Esophagus squamous epithelium (tissue), 5 donors: ENCODE measurements around the gene TMEM37. TPM values are rescaled to one million over a fixed set of nuclear protein-coding genes. Genes with fewer than 3 reads are reported as not detected.

ENCODE experiments used
- DNase-seq: peaks from one replicate; lab custom pipeline; 2025; lab: John Stamatoyannopoulos, UW
- H3K27ac ChIP-seq, 4 donors: fragments of 200-600 bp; sonication (generic); one replicate each; pipeline ENCODE4 v1.5.1; 2016 to 2019; ENCODE audit warnings: mild to moderate bottlenecking in 1 of 4
- H3K27me3 ChIP-seq, 4 donors: fragments of 200-600 bp; sonication (generic); 1 replicate in 3 of 4; 2 replicates in 1 of 4; pipeline versions ENCODE4 v1.5.1 to v1.6.0; 2017 to 2021; ENCODE audit warnings: antibody characterized with exemption in 1 of 4
- H3K36me3 ChIP-seq, 3 donors: fragments of 200-600 bp; sonication (generic); one replicate each; pipeline ENCODE4 v1.5.1; 2016 to 2019
- H3K4me1 ChIP-seq, 3 donors: fragments of 200-600 bp; sonication (generic); one replicate each; pipeline ENCODE4 v1.5.1; 2017 to 2019
- H3K4me3 ChIP-seq, 4 donors: fragments of 200-600 bp; sonication (generic); 1 replicate in 3 of 4; 2 replicates in 1 of 4; pipeline ENCODE4 v1.5.1; 2016 to 2019; ENCODE audit warnings: mild to moderate bottlenecking in 2 of 4, moderate library complexity in 1 of 4
- H3K9me3 ChIP-seq, 3 donors: fragments of 200-600 bp; sonication (generic); one replicate each; pipeline ENCODE4 v1.5.1; 2016 to 2019
- CTCF ChIP-seq, 6 experiments: fragments of 450-650 bp in 4 of 6; fragments of 200-600 bp in 2 of 6; sonication (generic) in 2 of 6; IDR thresholded peaks; one replicate each; pipeline ENCODE4 v1.5.1; 2016 to 2019; ENCODE audit warnings: antibody characterized with exemption in 6 of 6, mild to moderate bottlenecking in 4 of 6, moderate library complexity in 4 of 6
- POLR2A ChIP-seq, 4 donors: fragments of 450-650 bp; IDR thresholded peaks; one replicate each; pipeline ENCODE4 v1.6.1; 2017; ENCODE audit warnings: antibody characterized with exemption in 4 of 4, mild to moderate bottlenecking in 4 of 4, moderate library complexity in 3 of 4
- WGBS, 2 donors: methylation state at CpG; one replicate each; pipeline ENCODE4 v1.1.5; 2018; 5-methylcytosine and 5-hydroxymethylcytosine counted together
- intact Hi-C: fragments of 100-400 bp; cut with DNase I; formaldehyde crosslinking; loops from one replicate; pipeline ENCODE4 v1.15.0; 2022
- total RNA-seq, 4 donors: library from RNA; depleted of rRNA; stranded (reverse); fragments of >200 nt; gene quantifications; one replicate each; pipeline ENCODE4 v1.1.0, GENCODE V29; 2016
- donor health status: DM: yes; HTN: yes; CAD: no.

The TMEM37 gene
- total RNA-seq, 4 donors from 2014 or later, result 2.6 to 11.4 (median 3.8) TPM

DNA sequence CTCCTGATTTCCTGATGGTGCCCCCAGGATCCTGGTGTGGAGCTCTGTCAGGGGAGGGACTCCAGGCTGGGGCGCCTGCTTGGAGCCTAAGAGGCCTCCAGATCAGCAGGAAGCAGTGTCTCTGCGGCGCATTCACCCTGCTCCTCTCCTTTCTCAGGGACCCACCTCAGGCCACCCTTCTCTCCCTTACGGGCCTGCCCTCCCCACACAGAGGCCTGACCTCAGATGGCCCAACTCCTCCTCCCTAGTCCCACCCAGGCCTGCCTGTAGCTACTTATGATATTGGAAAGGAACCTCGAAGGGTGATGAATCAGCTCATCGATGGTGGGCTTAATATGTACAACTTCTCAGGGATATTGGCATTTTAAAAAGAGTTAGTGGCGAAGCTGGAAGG lies 10.6 kb downstream of the TMEM37 start:
- intact Hi-C loops, result no loop called here
- Histone ChIP-seq H3K4me1 (no peaks in the 10 kb centered on the region), H3K9me3 (no peaks in the 10 kb centered on the region), H3K27ac (no peak overlapping the region), H3K36me3 (no peaks in the 10 kb centered on the region), H3K27me3 (peaks cover 0 to 12% (median 0%) of the 10 kb centered on the region in 4 donors), H3K4me3 (no peak overlapping the region)
- WGBS, 2 donors, result 87 to 97% methylated on average over 3 to 5 of the region's 7 CpGs
- DNase-seq, result no peak
- no peak for TF ChIP-seq CTCF (IDR thresholded peaks at IDR 0.05)
- TF ChIP-seq POLR2A (IDR thresholded peaks at IDR 0.05), result no peak

DNA sequence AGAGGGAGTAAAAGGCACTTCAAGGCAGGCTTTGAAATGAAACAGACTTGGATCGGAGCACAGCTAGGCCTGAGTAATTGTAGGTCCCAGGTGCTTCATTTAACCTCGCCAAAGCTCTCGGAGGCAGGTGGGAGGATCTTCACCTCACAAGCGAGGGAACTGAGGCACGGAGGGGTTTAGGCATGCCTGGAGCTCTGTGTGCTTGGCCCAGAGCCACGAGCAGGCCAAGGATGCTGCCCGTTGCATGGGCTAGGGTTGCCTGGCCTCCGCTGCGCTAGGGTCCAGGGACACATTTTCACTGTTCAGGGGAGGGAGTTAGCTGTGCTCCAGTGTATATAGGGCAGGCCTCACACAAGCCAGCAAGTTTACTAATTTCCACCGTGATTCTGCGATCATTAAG lies 11.2 kb downstream of the TMEM37 start:
- TF ChIP-seq POLR2A (IDR thresholded peaks at IDR 0.05), result no peak
- no peak for TF ChIP-seq CTCF (IDR thresholded peaks at IDR 0.05)
- intact Hi-C loops, result no loop called here
- no peak for DNase-seq
- Histone ChIP-seq H3K4me3 (no peak overlapping the region), H3K27ac (no peak overlapping the region), H3K9me3 (no peaks in the 10 kb centered on the region), H3K36me3 (no peaks in the 10 kb centered on the region), H3K4me1 (no peaks in the 10 kb centered on the region), H3K27me3 (peaks cover 0 to 19% (median 0%) of the 10 kb centered on the region in 4 donors)
- WGBS, 2 donors, result 90% methylated on average over 6 to 10 of the region's 11 CpGs

DNA sequence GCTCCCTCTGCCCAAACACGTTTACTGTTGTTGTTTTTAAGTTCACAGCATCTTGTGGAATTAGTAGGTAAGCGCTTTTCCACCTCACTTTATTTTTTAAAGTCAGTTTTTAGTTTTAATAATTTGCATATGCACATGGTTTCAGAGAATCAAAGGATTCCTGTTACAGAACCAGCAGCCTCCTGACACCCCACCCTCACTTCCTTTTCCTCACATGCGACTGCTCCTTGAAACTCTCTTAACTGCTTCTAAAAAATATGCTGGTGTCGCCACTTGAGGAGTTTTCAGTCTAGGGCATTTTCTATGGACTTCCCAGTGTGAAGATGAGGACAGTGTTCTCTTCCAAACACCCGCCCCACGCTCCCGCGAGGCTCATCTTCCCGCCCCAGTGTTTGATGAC lies 14.4 kb downstream of the TMEM37 start:
- Histone ChIP-seq H3K4me3 (no peak overlapping the region), H3K27me3 (peaks cover 0 to 46% (median 0%) of the 10 kb centered on the region in 4 donors), H3K36me3 (no peaks in the 10 kb centered on the region), H3K27ac (no peak overlapping the region), H3K9me3 (no peaks in the 10 kb centered on the region), H3K4me1 (peaks cover 0 to 7% (median 0%) of the 10 kb centered on the region in 3 donors)
- no peak for DNase-seq
- WGBS, 2 donors, result 61 to 63% methylated on average over 8 to 9 of the region's 9 CpGs
- TF ChIP-seq CTCF (IDR thresholded peaks at IDR 0.05), result no peak
- TF ChIP-seq POLR2A (IDR thresholded peaks at IDR 0.05), result no peak
- intact Hi-C loops, result no loop called here

DNA sequence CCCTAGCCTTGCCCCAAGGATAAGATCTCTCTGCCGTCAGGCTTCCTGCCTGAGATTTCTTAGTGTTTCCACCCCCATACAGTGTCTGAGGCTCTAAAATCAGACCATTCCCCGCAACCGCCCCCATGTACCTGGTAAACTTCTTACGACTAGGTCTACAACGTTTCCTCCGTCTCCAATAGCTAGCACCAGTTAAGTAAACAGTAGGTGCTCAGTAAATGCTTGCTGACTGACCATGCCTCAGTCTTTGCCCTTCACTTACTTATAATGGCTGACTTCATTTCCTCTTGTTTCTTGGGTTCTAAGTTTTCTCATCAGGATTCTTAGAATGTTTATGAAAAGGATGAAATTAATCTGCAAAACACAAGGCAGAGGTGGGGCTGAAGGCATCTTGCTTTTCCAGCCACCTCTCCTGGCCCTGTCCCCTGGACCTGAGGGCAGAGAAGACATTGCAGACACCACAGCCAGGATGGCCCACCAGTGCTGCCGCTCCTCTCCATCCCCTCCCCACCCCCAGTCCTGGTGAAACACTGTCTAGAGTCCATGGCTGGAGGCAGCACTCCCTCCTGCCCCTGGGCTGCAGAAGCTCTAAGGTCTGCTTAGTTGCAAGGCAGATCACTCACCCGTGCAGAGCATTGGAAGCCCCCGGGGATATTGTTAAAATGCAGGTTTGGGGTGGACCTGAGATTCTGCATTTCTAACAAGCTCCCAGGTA lies 16.9 kb downstream of the TMEM37 start:
- intact Hi-C loops, result no loop called here

More for the DNA sequence above, 16.9 kb downstream of the TMEM37 start:
- Histone ChIP-seq H3K27me3 (peaks cover 0 to 72% (median 0%) of the 10 kb centered on the region in 4 donors), H3K36me3 (no peaks in the 10 kb centered on the region), H3K9me3 (no peaks in the 10 kb centered on the region), H3K4me1 (peaks cover 0 to 7% (median 0%) of the 10 kb centered on the region in 3 donors), H3K4me3 (no peak overlapping the region), H3K27ac (no peak overlapping the region)
- 85 to 86% methylated on average over 6 to 7 of the region's 9 CpGs for WGBS, 2 donors
- DNase-seq, result no peak
- no peak for TF ChIP-seq POLR2A (IDR thresholded peaks at IDR 0.05)
- TF ChIP-seq CTCF (IDR thresholded peaks at IDR 0.05), result no peak
